Lower lobe of right lung (tissue), 2 donors: Measurements from ENCODE around the gene MYO1C. TPM values are rescaled to one million over a fixed set of nuclear protein-coding genes. Genes with fewer than 3 reads are reported as not detected.

Experiments
- ATAC-seq, 2 donors: fragments of 200-7000 bp; cut with Tn5 transposase; one replicate each; pipeline ENCODE4 v1.9.1; 2020 to 2022; ENCODE audit warnings: mild to moderate bottlenecking in 2 of 2, moderate library complexity in 2 of 2
- DNase-seq: peaks from one replicate; pipeline ENCODE4 v3.0.0-alpha.2; 2020
- H3K27ac ChIP-seq: fragments of 200-600 bp; one replicate; pipeline ENCODE4 v1.8.0; 2022
- H3K27me3 ChIP-seq: fragments of 200-600 bp; one replicate; pipeline ENCODE4 v1.8.0; 2022; ENCODE audit warnings: low read depth
- H3K36me3 ChIP-seq: fragments of 200-600 bp; one replicate; pipeline ENCODE4 v1.8.0; 2022; ENCODE audit warnings: mild to moderate bottlenecking
- H3K4me1 ChIP-seq: fragments of 200-600 bp; one replicate; pipeline ENCODE4 v1.8.0; 2022
- H3K4me3 ChIP-seq: fragments of 200-600 bp; one replicate; pipeline ENCODE4 v1.8.0; 2022; ENCODE audit warnings: mild to moderate bottlenecking
- H3K9me3 ChIP-seq: fragments of 200-600 bp; one replicate; pipeline ENCODE4 v1.8.0; 2022
- CTCF ChIP-seq: fragments of 200-600 bp; IDR thresholded peaks from one replicate; pipeline ENCODE4 v1.8.0; 2022; ENCODE audit warnings: antibody characterized with exemption, mild to moderate bottlenecking
- intact Hi-C: fragments of 100-400 bp; cut with DNase I; formaldehyde crosslinking; loops from one replicate; pipeline ENCODE4 v1.11.0; 2022
- total RNA-seq: library from RNA; stranded (reverse); fragmentation: NEBNext Ultra II Directional; extraction: Animal tissue kit (Norgen Biotek cat#: 25700); gene quantifications from one replicate; pipeline ENCODE4 v1.2.1, GENCODE V29; 2021
- donor health status: DM: no; HTN: yes; CAD: no; lungs with severe emphysema.

MYO1C gene
- total RNA-seq, 1 donor from 2014 or later: 213 TPM

GRCh38 chr17:1481736-1482135 is 10.8 kb downstream of the MYO1C start:
- no peaks in the 10 kb centered on the region for H3K9me3 ChIP-seq

GRCh38 chr17:1480747-1481465 is 11.6 kb downstream of the MYO1C start:
- Histone ChIP-seq H3K4me3 (no peak overlapping the region), H3K4me1 (peaks cover 21% of the 10 kb centered on the region), H3K9me3 (no peaks in the 10 kb centered on the region), H3K36me3 (peaks cover 81% of the 10 kb centered on the region), H3K27me3 (no peaks in the 10 kb centered on the region), H3K27ac (no peak overlapping the region)
- ATAC-seq: no peak
- DNase-seq: no peak
- TF ChIP-seq CTCF: no peak
- intact Hi-C loops: no loop called here

More at GRCh38 chr17:1481736-1482135, 10.8 kb downstream of the MYO1C start:
- no peak for TF ChIP-seq CTCF
- DNase-seq (no peak), ATAC-seq (no peak)
- Histone ChIP-seq H3K4me1 (peaks cover 20% of the 10 kb centered on the region), H3K4me3 (no peak overlapping the region), H3K27me3 (no peaks in the 10 kb centered on the region), H3K36me3 (peaks cover 72% of the 10 kb centered on the region), H3K27ac (no peak overlapping the region)
- intact Hi-C loops: no loop called here

GRCh38 chr17:1478418-1478817 is 14.1 kb downstream of the MYO1C start:
- Histone ChIP-seq H3K36me3 (peaks cover 97% of the 10 kb centered on the region), H3K9me3 (no peaks in the 10 kb centered on the region), H3K4me3 (no peak overlapping the region), H3K27ac (no peak overlapping the region), H3K27me3 (no peaks in the 10 kb centered on the region), H3K4me1 (peaks cover 17% of the 10 kb centered on the region)
- intact Hi-C loops: no loop called here
- no peak for TF ChIP-seq CTCF
- DNase-seq (no peak), ATAC-seq (no peak)

- no peak for TF ChIP-seq CTCF
- no peak overlapping the region for H3K4me3 ChIP-seq
- no peaks in the 10 kb centered on the region for H3K27me3 ChIP-seq
- H3K36me3 ChIP-seq: peaks cover 99% of the 10 kb centered on the region
- peak overlapping the region; percentile 11 for H3K27ac ChIP-seq
- H3K9me3 ChIP-seq: no peaks in the 10 kb centered on the region
- peaks cover 17% of the 10 kb centered on the region for H3K4me1 ChIP-seq
- no peak for DNase-seq
- ATAC-seq: peak; percentile 26 to 30
- intact Hi-C loops: no loop called here
Measured at GRCh38 chr17:1475321-1475854, 17.1 kb downstream of the MYO1C start.

- no peak for DNase-seq
- Histone ChIP-seq H3K36me3 (peaks cover 99% of the 10 kb centered on the region), H3K9me3 (no peaks in the 10 kb centered on the region), H3K4me1 (peaks cover 17% of the 10 kb centered on the region), H3K4me3 (no peak overlapping the region), H3K27me3 (no peaks in the 10 kb centered on the region), H3K27ac (no peak overlapping the region)
- intact Hi-C loops: no loop called here
- no peak for TF ChIP-seq CTCF
- ATAC-seq: peak; percentile 6 to 7
Measured at GRCh38 chr17:1474402-1475189, 17.9 kb downstream of the MYO1C start.
